ENCODE measurements around the gene SDK1. TPM values are rescaled to one million over a fixed set of nuclear protein-coding genes. Genes with fewer than 3 reads are reported as not detected.
A peak's percentile ranks its signal among the peaks of the same experiment; 100 is the strongest.

Gene SDK1
- total RNA-seq, 1 donor from 2014 or later: 3.9 TPM

DNA sequence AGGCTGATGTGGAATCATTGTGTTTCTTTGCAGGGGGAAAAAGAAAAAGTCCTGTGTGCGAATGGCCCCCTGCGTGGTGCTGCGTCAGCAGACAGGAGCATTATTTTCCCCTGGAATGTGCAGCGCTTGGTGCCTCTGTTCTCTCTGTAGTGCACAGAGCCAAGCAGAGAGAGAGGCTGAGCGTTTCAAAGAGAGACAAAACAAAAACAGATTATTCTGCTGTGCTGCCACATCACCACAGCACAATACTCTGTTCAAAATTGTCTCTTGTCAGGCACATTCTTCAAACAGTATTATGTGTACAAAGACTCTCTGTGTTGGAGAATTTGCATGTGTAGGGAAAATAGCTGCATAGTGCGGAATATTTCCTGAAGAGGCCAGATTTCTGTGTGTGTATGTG, 609.0 kb downstream of the SDK1 start:
- H3K27me3 ChIP-seq (ENCODE audit: control insufficient read depth, insufficient read depth, low read length): no peaks in the 10 kb centered on the region
- H3K36me3 ChIP-seq (ENCODE audit: control insufficient read depth, insufficient read depth, low read length): no peaks in the 10 kb centered on the region
- no peak for DNase-seq (ENCODE audit: low read depth)
- TF ChIP-seq, protein P1, sequence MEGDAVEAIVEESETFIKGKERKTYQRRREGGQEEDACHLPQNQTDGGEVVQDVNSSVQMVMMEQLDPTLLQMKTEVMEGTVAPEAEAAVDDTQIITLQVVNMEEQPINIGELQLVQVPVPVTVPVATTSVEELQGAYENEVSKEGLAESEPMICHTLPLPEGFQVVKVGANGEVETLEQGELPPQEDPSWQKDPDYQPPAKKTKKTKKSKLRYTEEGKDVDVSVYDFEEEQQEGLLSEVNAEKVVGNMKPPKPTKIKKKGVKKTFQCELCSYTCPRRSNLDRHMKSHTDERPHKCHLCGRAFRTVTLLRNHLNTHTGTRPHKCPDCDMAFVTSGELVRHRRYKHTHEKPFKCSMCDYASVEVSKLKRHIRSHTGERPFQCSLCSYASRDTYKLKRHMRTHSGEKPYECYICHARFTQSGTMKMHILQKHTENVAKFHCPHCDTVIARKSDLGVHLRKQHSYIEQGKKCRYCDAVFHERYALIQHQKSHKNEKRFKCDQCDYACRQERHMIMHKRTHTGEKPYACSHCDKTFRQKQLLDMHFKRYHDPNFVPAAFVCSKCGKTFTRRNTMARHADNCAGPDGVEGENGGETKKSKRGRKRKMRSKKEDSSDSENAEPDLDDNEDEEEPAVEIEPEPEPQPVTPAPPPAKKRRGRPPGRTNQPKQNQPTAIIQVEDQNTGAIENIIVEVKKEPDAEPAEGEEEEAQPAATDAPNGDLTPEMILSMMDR (IDR thresholded peaks at IDR 0.05; ENCODE audit: insufficient read depth, low read length, poor library complexity, severe bottlenecking): no peak
- no peak overlapping the region for H3K4me3 ChIP-seq (ENCODE audit: low read depth, low read length)

DNA sequence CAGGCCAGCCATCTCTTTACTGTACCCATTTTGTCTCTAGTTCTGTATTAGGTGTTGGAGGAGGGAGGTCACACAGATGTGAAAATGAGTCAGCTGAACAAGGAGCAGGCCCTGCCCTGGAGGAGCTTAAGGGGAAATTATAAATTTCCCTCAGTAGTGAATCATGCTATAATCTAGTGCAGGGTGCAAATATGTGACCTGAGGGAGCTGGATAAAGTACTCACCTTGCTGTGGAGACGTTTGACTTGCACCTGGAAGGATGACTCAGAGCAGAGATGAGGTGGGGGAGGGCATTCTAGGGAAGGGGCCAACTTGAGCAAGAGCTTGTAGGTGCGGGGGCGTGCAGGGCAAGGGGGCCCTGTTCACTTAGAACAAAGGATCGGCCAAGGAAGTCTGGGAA, 610.6 kb downstream of the SDK1 start:
- Histone ChIP-seq H3K4me3 (ENCODE audit: low read depth, low read length) (no peak overlapping the region), H3K36me3 (ENCODE audit: control insufficient read depth, insufficient read depth, low read length) (no peaks in the 10 kb centered on the region), H3K27me3 (ENCODE audit: control insufficient read depth, insufficient read depth, low read length) (no peaks in the 10 kb centered on the region)
- TF ChIP-seq, protein P1 (IDR thresholded peaks at IDR 0.05; ENCODE audit: insufficient read depth, low read length, poor library complexity, severe bottlenecking): no peak
- no peak for DNase-seq (ENCODE audit: low read depth)

DNA sequence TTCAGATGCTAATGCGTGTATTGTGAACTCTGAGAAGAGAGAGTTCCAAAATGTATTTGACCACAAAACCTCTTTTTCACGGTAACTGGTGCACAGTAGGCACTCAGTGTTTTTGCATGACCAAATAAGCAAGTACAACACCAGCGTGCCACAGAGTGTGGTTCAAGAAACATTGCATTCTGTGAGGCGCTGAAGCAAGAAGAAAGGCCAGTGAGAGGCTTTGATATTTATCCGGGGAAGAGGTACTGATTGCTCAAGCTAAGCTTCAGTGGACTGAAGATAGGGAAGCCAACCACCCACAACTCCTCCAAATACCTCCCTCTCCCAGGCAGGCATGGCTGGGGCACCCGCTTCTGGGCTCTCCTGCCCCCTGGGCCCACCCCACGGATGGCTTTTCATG, 611.2 kb downstream of the SDK1 start:
- Histone ChIP-seq H3K27me3 (ENCODE audit: control insufficient read depth, insufficient read depth, low read length) (no peaks in the 10 kb centered on the region), H3K4me3 (ENCODE audit: low read depth, low read length) (no peak overlapping the region), H3K36me3 (ENCODE audit: control insufficient read depth, insufficient read depth, low read length) (no peaks in the 10 kb centered on the region)
- TF ChIP-seq, protein P1 (IDR thresholded peaks at IDR 0.05; ENCODE audit: insufficient read depth, low read length, poor library complexity, severe bottlenecking): no peak
- DNase-seq (ENCODE audit: low read depth): peak; percentile 62

DNA sequence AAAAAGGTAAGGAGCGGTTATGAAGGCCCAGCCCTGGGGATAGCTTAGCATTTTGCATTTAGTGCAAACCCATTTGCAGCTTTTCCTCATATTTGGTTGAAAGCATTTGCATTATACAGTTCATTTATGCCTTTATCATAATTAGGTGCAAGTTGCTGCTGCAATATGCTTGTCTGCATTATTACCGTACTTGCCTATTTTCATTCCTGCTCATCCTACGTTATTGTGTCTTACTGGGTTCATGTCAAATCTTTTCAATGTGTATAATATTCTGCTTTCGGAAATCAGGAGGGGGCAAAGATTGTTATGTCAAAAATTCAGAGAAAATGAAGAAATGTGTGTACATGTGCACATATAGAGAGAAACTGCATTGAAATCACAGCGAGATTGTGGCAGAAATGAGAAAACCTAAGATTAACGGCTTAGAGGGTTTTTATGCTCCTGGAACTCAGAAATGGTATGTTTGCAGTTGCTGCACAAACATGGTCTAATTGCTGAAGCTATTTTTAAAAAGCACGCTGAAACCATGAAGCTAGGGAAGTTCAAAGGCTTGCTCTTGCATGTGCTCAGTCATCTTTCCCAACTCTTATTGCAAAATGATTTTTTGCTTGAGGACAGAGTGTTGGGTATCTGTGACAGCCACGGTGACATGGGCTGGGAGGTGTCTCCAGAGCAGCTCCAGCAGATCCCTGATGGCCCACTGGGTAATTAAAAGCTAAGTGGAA, 613.2 kb downstream of the SDK1 start:
- no peak overlapping the region for H3K4me3 ChIP-seq (ENCODE audit: low read depth, low read length)
- H3K27me3 ChIP-seq (ENCODE audit: control insufficient read depth, insufficient read depth, low read length): no peaks in the 10 kb centered on the region
- no peak for DNase-seq (ENCODE audit: low read depth)
- no peaks in the 10 kb centered on the region for H3K36me3 ChIP-seq (ENCODE audit: control insufficient read depth, insufficient read depth, low read length)
- TF ChIP-seq, protein P1 (IDR thresholded peaks at IDR 0.05; ENCODE audit: insufficient read depth, low read length, poor library complexity, severe bottlenecking): no peak

DNA sequence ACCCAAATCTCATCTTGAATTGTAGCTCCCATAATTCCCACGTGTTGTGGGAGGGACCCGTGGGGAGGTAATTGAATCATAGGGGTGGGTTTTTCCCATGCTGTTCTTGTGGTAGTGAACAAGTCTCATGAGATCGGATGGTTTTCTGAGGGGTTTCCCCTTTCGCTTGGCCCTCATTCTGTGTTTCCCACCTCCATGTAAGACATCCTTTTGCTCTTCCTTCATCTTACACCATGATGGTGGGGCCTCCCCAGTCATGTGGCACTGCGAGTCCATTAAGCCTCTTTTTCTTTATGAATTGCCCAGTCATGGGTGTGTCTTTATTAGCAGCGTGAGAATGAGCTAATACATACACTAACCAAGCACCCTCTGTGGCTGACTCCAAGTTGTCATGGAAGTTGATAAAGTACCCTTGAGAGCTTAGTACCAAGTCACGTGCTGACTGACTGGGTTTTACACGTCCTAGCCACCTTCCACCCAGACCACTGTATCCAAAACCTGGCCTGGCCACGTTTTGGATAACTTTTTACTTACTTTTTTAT, 614.4 kb downstream of the SDK1 start:
- no peaks in the 10 kb centered on the region for H3K27me3 ChIP-seq (ENCODE audit: control insufficient read depth, insufficient read depth, low read length)
- TF ChIP-seq, protein P1 (IDR thresholded peaks at IDR 0.05; ENCODE audit: insufficient read depth, low read length, poor library complexity, severe bottlenecking): no peak
- H3K36me3 ChIP-seq (ENCODE audit: control insufficient read depth, insufficient read depth, low read length): no peaks in the 10 kb centered on the region
- no peak for DNase-seq (ENCODE audit: low read depth)
- no peak overlapping the region for H3K4me3 ChIP-seq (ENCODE audit: low read depth, low read length)

DNA sequence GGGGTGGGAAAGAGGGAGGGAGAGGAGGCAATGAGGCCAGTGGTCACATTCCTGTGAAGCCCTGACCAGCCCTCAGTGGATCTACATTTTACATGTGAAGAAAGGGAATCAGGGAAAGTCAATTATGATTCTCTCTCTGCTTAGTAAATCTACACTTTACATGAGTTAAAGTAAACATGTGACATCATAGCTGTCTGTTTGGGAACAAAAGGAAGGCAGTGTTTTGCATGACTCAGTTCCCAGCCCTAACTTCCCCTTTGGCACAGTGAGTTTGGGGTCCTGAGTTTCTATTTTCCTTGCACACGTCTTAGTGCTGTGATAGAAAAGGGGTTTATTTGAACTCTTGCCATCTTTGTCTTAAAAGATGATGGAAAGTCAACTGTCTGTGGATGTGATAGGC, 615.1 kb downstream of the SDK1 start:
- Histone ChIP-seq H3K4me3 (ENCODE audit: low read depth, low read length) (no peak overlapping the region), H3K36me3 (ENCODE audit: control insufficient read depth, insufficient read depth, low read length) (no peaks in the 10 kb centered on the region), H3K27me3 (ENCODE audit: control insufficient read depth, insufficient read depth, low read length) (no peaks in the 10 kb centered on the region)
- TF ChIP-seq, protein P1 (IDR thresholded peaks at IDR 0.05; ENCODE audit: insufficient read depth, low read length, poor library complexity, severe bottlenecking): no peak
- no peak for DNase-seq (ENCODE audit: low read depth)

Measured in kidney epithelial cell (primary cell).